Cardiac fibroblast (primary cell): ENCODE measurements around the gene ATXN2L.
"Not testable (repeated sequence)": the region's sequence is repeated elsewhere in the genome, so short reads cannot be mapped to it uniquely, and the experiment has no call there.

ENCODE experiments used
- DNase-seq, 2 donors: peaks; one replicate each; pipeline versions ENCODE4 v3.0.0 to v3.0.0-alpha.2; 2010; ENCODE audit warnings: low read depth in 2 of 2
- H3K4me3 ChIP-seq, 2 donors: replicated peaks in 1 of 2; 1 replicate in 1 of 2; 2 replicates in 1 of 2; pipeline ENCODE4 v1.5.1; 2011; ENCODE audit warnings: low read depth in 2 of 2, low read length in 2 of 2, mild to moderate bottlenecking in 2 of 2, moderate library complexity in 1 of 2
- CTCF ChIP-seq: IDR thresholded peaks from one replicate; pipeline ENCODE4 v1.5.1; 2011; ENCODE audit warnings: low read depth, mild to moderate bottlenecking, low read length, inconsistent platforms

ATXN2L gene

GRCh38 chr16:28877655-28878000, 54.8 kb downstream of the ATXN2L start:
- no peak for DNase-seq
- H3K4me3 ChIP-seq = no peak overlapping the region
- no peak for TF ChIP-seq CTCF

- H3K4me3 ChIP-seq = peak within 1 kb of the TSS; percentile 72 to 74
- no peak for DNase-seq
- no peak for TF ChIP-seq CTCF
Measured at GRCh38 chr16:28878083-28878926, 55.5 kb downstream of the ATXN2L start, which contains the start of gene ATP2A1. TSS of gene ATP2A1 (plus strand) at chr16:28878488. CDS start at chr16:28878672, 184 bp downstream.

GRCh38 chr16:28879261-28879840, 56.6 kb downstream of the ATXN2L start:
- no peak for DNase-seq
- peak overlapping the region; percentile 72 to 74 for H3K4me3 ChIP-seq
- TF ChIP-seq CTCF = no peak

- peak overlapping the region; percentile 72 to 74 for H3K4me3 ChIP-seq
- peak; percentile 82 to 83 for DNase-seq
- TF ChIP-seq CTCF = no peak
Measured at GRCh38 chr16:28879841-28880588, 57.2 kb downstream of the ATXN2L start.

GRCh38 chr16:28880589-28880915, 57.8 kb downstream of the ATXN2L start:
- no peak for DNase-seq
- peak overlapping the region in 1 of 2 donors; percentile 47 for H3K4me3 ChIP-seq
- no peak for TF ChIP-seq CTCF

GRCh38 chr16:28880955-28881354, 58.2 kb downstream of the ATXN2L start:
- no peak overlapping the region for H3K4me3 ChIP-seq
- DNase-seq = no peak
- TF ChIP-seq CTCF = no peak

- DNase-seq, H3K4me3 ChIP-seq: not testable (repeated sequence)
Measured at GRCh38 chr16:28881565-28881964, 58.8 kb downstream of the ATXN2L start.
